HEK293T (cell line): ENCODE measurements around the gene CCDC24.

ENCODE experiments used
- CTCF ChIA-PET: fragments of 350-600 bp; formaldehyde crosslinking; extraction: SDS; loops from one replicate; lab custom pipeline; 2021; ENCODE audit warnings: antibody characterized with exemption, inconsistent platforms; lab: Yijun Ruan, JAX
- POLR2A ChIA-PET: fragments of 350-600 bp; formaldehyde crosslinking; extraction: SDS; loops from one replicate; lab custom pipeline; 2020; ENCODE audit warnings: antibody characterized with exemption, inconsistent platforms; lab: Yijun Ruan, JAX
- DNase-seq: peaks from one replicate; pipeline ENCODE4 v3.0.0; 2012; ENCODE audit warnings: mixed read lengths; ENCODE audit errors: extremely low spot score
- ARNT ChIP-seq: fragments of 450-650 bp; IDR thresholded peaks from 2 replicates; pipeline ENCODE4 v1.6.1; 2017; ENCODE audit warnings: mild to moderate bottlenecking
- BHLHE40 ChIP-seq: fragments of 450-650 bp; IDR thresholded peaks from 2 replicates; pipeline ENCODE4 v1.6.1; 2016; ENCODE audit warnings: mild to moderate bottlenecking, moderate library complexity, borderline replicate concordance
- CTBP1 ChIP-seq: fragments of 450-650 bp; IDR thresholded peaks from 2 replicates; pipeline ENCODE4 v1.6.1; 2016; ENCODE audit warnings: borderline replicate concordance
- ELF4 ChIP-seq: fragments of 450-650 bp; IDR thresholded peaks from 2 replicates; pipeline ENCODE4 v1.6.1; 2017; ENCODE audit warnings: antibody characterized with exemption
- FOXA1 ChIP-seq: fragments of 450-650 bp; IDR thresholded peaks from 2 replicates; pipeline ENCODE4 v1.6.1; 2016; ENCODE audit warnings: mild to moderate bottlenecking
- FOXK2 ChIP-seq: fragments of 450-650 bp; IDR thresholded peaks from 2 replicates; pipeline ENCODE4 v1.6.1; 2016; ENCODE audit warnings: mild to moderate bottlenecking
- FOXM1 ChIP-seq: fragments of 450-650 bp; IDR thresholded peaks from 2 replicates; pipeline ENCODE4 v1.6.1; 2017; ENCODE audit warnings: mild to moderate bottlenecking, borderline replicate concordance
- HDGF ChIP-seq: fragments of 450-650 bp; IDR thresholded peaks from 2 replicates; pipeline ENCODE4 v1.6.1; 2017; ENCODE audit warnings: antibody characterized with exemption, borderline replicate concordance
- L3MBTL2 ChIP-seq: fragments of 450-650 bp; conservative IDR thresholded peaks from 2 replicates; pipeline ENCODE4 v1.6.1; 2016; ENCODE audit warnings: mild to moderate bottlenecking
- LEF1 ChIP-seq: fragments of 450-650 bp; IDR thresholded peaks from 2 replicates; pipeline ENCODE4 v1.6.1; 2017; ENCODE audit warnings: mild to moderate bottlenecking, borderline replicate concordance
- NFRKB ChIP-seq: fragments of 450-650 bp; IDR thresholded peaks from 2 replicates; pipeline ENCODE4 v1.6.1; 2016; ENCODE audit warnings: mild to moderate bottlenecking, moderate library complexity
- PKNOX1 ChIP-seq: fragments of 450-650 bp; IDR thresholded peaks from 2 replicates; pipeline ENCODE4 v1.6.1; 2016
- SP1 ChIP-seq: fragments of 450-650 bp; IDR thresholded peaks from 2 replicates; pipeline ENCODE4 v1.6.1; 2017
- SUZ12 ChIP-seq: fragments of 450-650 bp; IDR thresholded peaks from 2 replicates; pipeline ENCODE4 v1.6.1; 2016; ENCODE audit warnings: mild to moderate bottlenecking
- TARDBP ChIP-seq: fragments of 450-650 bp; IDR thresholded peaks from 2 replicates; pipeline ENCODE4 v1.6.1; 2016
- ZNF384 ChIP-seq: fragments of 450-650 bp; IDR thresholded peaks from 2 replicates; pipeline ENCODE4 v1.6.1; 2016

CCDC24 gene

DNA sequence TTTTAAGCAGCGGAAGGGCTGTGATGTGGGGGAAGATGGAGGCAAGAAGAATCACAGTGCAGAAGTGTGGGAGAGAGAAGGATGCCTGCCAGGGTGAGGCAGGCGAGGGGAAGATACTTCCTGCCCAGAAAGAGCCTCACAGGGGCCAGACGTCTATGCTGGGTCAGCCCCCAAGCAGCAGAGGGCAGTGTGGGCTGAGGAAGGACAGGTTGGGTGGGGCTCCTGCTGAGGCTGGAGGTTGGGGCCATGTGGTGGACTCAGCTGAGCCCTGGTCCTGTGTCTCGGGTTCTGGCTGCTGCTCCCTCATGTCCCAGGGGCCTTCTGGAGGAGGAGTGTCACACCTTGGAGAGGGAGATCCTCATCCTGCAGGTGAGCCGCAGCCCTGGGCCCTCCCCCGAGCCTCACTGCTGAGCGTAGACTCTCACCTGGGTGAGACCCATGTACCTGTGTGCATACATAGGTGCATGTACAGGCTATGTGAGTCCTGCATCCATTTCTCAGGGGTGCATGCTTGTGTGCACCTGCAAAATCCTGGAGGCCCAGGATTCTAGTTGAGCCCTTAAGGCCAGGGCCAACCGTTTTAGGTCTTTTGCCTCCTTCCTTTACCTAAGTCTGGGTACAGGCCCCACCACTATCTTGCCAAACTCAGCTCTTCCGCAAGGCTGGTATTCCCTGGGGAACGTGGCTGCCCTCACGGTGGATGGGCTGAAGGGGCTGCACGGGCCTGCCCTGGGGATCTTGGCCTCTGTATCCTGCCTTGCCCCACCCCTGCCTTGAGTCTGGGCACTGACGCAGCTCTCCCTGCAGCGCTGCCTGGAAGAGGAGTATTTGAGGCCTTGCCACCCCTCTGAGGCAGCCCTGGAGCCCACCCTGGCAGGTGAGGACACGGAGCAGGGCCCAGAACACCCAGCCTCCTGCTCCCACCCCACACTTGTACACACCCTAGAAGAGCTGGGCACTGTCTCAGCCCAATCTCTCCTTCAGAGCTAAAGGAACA lies 3.7 kb downstream of the CCDC24 start:
- peak; percentile 59 for DNase-seq
- TF ChIP-seq NFRKB (no peak), FOXK2 (no peak), PKNOX1 (no peak), CTBP1 (no peak), FOXA1 (no peak), L3MBTL2 (no peak), ZNF384 (no peak)
- CTCF ChIA-PET, result interaction anchor here (1.2 to 1.4 kb wide), 2 partner anchors 19 to 53 kb away, joined by 5 to 6 read pairs; no protein-coding TSS in a partner anchor
- POLR2A ChIA-PET, result interaction anchor here (1.1 kb wide), 1 partner anchor 19 kb away, joined by 3 read pairs; no protein-coding TSS in a partner anchor

- CTCF ChIA-PET, result interaction anchor here (1.2 to 1.4 kb wide), 2 partner anchors 18 to 52 kb away, joined by 5 to 6 read pairs; no protein-coding TSS in a partner anchor
- no peak for DNase-seq
- TF ChIP-seq PKNOX1 (no peak), ZNF384 (no peak), SP1 (no peak), TARDBP (no peak), LEF1 (no peak), HDGF (no peak), L3MBTL2 (no peak), FOXK2 (no peak), CTBP1 (no peak), FOXA1 (no peak), FOXM1 (no peak), ELF4 (no peak), BHLHE40 (no peak), ARNT (no peak), NFRKB (no peak)
- POLR2A ChIA-PET, result no interaction called here
Measured at GRCh38 chr1:43995984-43996732, 4.8 kb downstream of the CCDC24 start.

GRCh38 chr1:43996733-43997115 lies 5.3 kb downstream of the CCDC24 start:
- POLR2A ChIA-PET, result interaction anchor here (0.8 kb wide), 1 partner anchor 346 kb away, joined by 4 read pairs; the partner anchor contains the start of gene KDM4A
- CTCF ChIA-PET, result no interaction called here
- no peak for DNase-seq
- TF ChIP-seq FOXA1 (no peak), FOXM1 (no peak), TARDBP (no peak), BHLHE40 (no peak), SUZ12 (no peak), LEF1 (no peak), FOXK2 (no peak), ZNF384 (no peak), ELF4 (no peak), CTBP1 (no peak), PKNOX1 (no peak), ARNT (no peak), HDGF (no peak), SP1 (no peak), NFRKB (no peak), L3MBTL2 (no peak)

DNA sequence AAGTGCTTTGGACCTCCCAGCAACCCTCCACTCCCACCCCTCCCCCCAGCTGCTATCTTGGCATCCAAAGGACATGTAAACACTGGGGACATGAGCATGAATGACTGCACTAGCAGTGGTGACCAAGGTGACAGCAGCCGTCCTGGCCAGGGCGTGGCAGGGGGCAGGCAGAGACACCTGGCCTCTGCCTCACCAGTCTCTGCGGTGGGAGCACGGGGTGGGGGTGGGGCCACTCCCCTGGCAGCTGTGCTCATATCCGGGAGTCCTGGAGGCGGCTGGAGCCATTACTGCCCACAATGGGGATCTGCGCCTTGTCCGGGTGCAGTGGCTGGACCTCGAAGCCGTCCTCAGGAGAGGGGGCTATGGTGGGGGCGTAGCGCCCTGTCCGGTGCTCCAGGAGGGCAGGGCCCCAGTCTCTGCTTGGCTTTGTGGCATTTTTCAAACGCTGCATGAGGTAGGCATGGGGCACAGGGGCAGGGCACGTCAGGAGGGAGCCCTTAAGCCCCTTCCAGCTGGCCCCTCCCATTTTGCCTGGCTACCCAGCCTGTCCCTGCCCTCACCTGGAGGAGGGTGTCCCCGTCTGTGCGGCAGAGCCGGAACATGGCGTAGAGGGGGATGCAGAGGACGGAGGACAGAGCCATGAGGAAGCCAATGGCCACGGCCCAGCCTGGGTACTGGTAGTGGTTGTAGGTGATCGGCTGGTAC lies 6.0 kb downstream of the CCDC24 start:
- CTCF ChIA-PET, result no interaction called here
- no peak for DNase-seq
- POLR2A ChIA-PET, result interaction anchor here (0.8 to 2.0 kb wide), 2 partner anchors 22 to 347 kb away, joined by 4 to 7 read pairs; partner anchors contain the start of genes ATP6V0B and KDM4A
- TF ChIP-seq LEF1, result no peak
- TF ChIP-seq ZNF384, result no peak
- no peak for TF ChIP-seq NFRKB
- no peak for TF ChIP-seq ELF4
- no peak for TF ChIP-seq HDGF
- TF ChIP-seq ARNT, result no peak
- no peak for TF ChIP-seq TARDBP

- ChIA-PET POLR2A (interaction anchor here (2.0 kb wide), 1 partner anchor 23 kb away, joined by 7 read pairs; the partner anchor contains the start of gene ATP6V0B), CTCF (no interaction called here)
- DNase-seq, result no peak
- TF ChIP-seq ELF4, result no peak
- TF ChIP-seq HDGF, result no peak
- TF ChIP-seq LEF1, result no peak
- no peak for TF ChIP-seq BHLHE40
- TF ChIP-seq FOXA1, result no peak
- no peak for TF ChIP-seq ZNF384
- no peak for TF ChIP-seq FOXM1
- TF ChIP-seq NFRKB, result no peak
- no peak for TF ChIP-seq SUZ12
- TF ChIP-seq CTBP1, result no peak
- no peak for TF ChIP-seq ARNT
- no peak for TF ChIP-seq SP1
- TF ChIP-seq TARDBP, result no peak
- no peak for TF ChIP-seq L3MBTL2
Measured at GRCh38 chr1:43998000-43998378, 6.6 kb downstream of the CCDC24 start.
